Brain pericyte (primary cell): ENCODE data around the gene IKBKG.
"Not testable (repeated sequence)": the region's sequence is repeated elsewhere in the genome, so short reads cannot be mapped to it uniquely, and the experiment has no call there.

Source experiments
- DNase-seq: peaks from one replicate; pipeline ENCODE4 v3.0.0-alpha.2; 2012; ENCODE audit warnings: low read depth, low spot score

IKBKG gene

GRCh38 chrX:154602766-154603437, 55.5 kb downstream of the IKBKG start:
- no peak for DNase-seq

- no peak for DNase-seq
These were observed 56.3 kb downstream of the IKBKG start for GRCh38 chrX:154603438-154604430.

- no peak for DNase-seq
These were observed 58.1 kb downstream of the IKBKG start for GRCh38 chrX:154605566-154605965.

GRCh38 chrX:154607370-154607769, 60.0 kb downstream of the IKBKG start:
- DNase-seq = no peak

GRCh38 chrX:154607976-154608375, 60.6 kb downstream of the IKBKG start:
- not testable (repeated sequence) for DNase-seq

- DNase-seq = not testable (repeated sequence)
These were observed 61.4 kb downstream of the IKBKG start for GRCh38 chrX:154608823-154609222.

GRCh38 chrX:154611146-154611545, 63.7 kb downstream of the IKBKG start:
- DNase-seq = not testable (repeated sequence)

- not testable (repeated sequence) for DNase-seq
These were observed 66.2 kb downstream of the IKBKG start for GRCh38 chrX:154613586-154613985.
